Stimulated activated naive CD4-positive, alpha-beta T cell treated with Interleukin-2 at 50 U/mL for 16 hours (primary cell): ENCODE data around the gene CSNK2A3.

Experiments
- DNase-seq: peaks from one replicate; lab custom pipeline; 2025; lab: John Stamatoyannopoulos, UW

CSNK2A3 gene

DNA sequence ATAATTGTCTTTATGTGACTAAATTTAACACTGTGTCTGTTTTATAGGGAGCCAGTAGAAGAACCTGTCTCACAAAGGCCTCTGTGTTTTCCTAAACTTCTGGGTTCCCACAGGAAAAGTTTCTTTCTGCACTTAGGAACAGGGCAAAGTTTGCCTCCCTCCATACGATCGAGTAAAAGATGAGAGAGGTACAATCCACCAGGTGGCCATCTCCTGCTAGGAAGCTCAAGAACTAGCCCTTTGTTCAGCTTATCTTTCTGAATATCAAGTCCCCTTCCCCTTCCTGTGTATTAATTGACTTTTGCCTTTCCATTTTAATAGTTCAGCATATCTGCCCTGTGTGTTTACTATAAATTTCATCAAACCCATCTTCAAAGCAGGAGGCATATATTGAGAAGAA, 18.0 kb downstream of the CSNK2A3 start:
- no peak for DNase-seq

DNA sequence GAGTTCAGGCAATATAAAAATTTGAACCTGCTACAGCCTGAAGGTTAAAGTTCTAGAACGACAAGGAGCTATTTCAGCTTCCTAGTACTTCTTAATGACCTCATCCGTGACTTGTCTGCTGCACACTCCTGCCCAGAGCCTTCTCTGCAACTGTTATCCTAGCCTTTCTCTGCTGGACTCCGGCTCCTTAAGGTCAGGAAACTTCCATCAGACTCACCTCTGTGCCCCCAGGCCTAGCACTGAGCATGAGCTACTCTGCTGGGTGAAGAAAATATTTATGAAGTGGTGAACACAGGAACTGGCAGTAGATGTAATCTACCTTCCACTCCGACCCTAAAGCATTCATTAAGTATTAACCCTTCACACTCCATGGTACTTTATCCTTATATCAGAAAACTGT, 18.4 kb downstream of the CSNK2A3 start:
- DNase-seq = no peak

DNA sequence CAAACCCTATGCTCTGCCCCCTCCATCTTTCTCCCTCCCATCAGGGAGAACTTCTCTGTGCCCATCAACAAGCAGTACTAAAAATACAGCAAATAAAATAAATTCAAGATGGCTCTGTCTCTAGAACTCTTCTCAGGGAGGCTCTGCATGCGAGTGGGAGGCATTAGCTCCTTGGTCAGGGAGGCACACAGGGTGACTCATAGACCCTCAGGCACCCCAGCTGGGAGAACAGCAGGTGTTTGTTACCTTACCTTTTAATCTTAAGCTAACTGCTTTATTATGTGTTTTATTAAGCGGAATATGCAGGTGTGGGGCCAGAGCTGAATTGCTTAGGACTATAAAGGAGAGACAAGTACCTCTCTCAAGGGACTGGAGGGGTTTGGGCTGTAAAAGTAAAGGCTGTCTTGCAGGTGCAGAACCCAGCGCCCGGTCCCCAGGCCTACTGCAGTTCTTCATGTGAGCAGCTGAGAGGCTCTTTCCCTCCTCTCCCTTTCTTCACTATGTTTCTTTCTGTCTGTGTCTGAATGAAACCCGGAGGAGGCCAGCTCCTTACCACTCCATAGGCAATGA, 20.8 kb downstream of the CSNK2A3 start:
- DNase-seq = no peak

DNA sequence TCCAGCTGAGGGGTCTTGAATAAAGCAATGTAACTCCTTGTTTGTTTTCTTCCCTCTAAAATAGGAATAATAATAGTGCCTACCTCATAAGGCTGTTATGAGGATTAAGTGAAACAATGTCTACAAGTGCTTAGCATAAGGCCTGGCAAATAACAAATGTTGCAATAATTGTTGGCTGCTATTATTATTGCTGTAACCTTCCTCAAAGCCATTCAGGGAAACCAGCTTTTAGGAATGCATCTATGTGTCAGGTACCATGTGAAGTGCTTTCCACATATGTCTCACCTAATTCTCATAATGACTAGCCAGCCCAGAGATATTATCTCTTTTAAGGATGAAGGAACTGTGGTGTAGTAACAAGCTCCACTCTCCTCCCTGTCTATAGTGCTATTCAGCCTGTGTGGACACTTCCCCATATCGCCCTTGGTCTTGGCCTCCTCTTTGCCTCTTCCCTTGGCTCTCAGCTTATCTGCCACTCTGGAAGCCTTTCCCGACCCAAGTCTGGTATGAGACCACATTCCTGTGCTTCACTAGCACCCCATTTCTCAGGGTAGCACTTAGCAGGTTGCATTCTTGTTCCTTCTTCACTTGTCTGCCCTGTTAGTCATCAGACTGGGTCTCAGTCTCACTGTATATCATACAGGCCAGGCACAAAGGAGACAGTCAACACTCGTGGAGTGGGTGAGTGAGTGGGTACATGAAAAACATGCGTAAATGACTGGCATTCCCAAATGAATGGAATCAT, 23.8 kb downstream of the CSNK2A3 start:
- DNase-seq = no peak

DNA sequence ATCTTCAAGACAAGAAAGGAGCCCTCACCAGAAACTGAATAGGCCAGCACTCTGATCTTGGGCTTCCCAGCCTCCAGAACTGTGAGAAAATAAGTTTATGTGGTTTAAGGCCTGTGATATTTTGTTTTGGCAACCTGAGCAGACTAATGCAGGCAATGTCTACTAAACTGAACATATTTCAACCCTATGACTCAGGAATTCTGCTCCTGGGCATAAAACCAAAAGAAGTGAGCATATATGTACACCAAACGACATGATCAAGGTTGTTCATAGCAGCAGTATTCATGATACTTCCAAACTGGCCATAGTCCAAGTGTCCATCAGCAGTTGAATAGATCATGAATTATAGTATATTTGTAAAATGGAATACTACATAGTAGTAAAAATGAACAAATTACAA, 29.0 kb downstream of the CSNK2A3 start:
- no peak for DNase-seq

DNA sequence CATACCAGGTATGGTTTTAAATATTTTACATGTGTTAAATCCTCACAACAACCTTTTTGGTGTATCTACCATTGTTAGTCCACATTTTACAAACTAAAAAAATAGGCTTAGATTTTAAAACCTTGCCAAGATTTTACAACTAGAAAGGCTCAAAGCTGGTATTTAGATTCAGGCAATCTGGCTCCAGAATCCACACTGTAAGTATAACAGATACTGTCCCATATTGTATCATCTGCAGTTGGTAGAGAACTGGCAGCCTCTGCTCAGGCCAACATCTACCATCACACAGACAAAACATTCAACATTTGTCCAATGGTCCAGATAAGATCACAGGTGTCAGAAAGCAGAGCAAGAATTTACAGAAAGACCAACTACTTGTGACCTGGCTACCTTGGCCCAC, 30.9 kb downstream of the CSNK2A3 start:
- DNase-seq = no peak

GRCh38 chr11:11320825-11321224, 32.2 kb downstream of the CSNK2A3 start:
- no peak for DNase-seq

- no peak for DNase-seq
Observed at GRCh38 chr11:11318961-11319360, 34.1 kb downstream of the CSNK2A3 start.

DNA sequence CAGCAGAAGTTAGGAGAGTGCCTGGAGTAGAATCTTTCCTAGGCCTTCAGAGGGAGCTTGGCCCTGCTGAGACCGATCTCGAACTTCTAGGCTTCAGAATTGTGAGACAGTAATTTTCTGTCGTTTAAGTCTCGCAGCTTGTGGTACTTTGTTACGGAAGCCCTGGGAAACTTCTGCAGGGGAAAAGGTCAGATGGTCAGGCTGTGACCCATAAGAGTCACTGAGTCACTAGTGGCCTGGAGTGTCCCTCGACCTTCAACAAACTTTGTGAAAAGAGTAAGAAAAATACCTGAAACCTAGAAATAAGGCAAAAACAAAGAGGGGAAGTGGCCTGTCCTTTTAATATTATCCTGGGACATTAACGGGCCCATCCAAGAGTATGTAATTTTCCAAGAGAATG, 34.6 kb downstream of the CSNK2A3 start:
- DNase-seq = no peak

DNA sequence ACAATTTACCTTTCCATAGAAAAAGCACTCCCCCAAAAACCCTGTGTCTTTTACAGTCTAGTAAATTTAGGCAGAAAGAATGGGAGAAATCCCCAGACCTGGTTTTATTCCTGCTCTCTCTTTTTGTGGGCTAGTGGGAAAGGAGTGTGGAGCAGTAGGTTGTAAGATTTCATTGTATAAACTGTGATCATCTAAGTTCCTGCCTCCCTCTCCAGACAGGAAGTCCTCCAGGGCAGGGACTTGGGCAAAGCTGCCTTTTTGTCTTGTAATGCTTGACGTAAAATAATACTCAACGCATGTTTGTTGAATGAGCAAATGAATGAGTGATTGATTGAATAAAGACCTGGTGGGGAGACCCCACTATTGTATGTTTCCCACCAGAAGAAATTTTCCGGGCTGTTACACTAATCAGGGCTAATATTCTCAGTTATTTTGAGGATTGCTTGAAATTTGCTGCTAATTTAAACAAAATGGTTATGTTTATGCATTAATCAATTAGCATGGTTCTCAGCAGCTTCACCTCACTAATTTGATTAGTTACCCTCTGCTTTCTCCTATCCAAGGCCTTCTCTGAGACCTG, 36.3 kb downstream of the CSNK2A3 start:
- DNase-seq = no peak

GRCh38 chr11:11313902-11314692, 39.0 kb downstream of the CSNK2A3 start:
- no peak for DNase-seq

DNA sequence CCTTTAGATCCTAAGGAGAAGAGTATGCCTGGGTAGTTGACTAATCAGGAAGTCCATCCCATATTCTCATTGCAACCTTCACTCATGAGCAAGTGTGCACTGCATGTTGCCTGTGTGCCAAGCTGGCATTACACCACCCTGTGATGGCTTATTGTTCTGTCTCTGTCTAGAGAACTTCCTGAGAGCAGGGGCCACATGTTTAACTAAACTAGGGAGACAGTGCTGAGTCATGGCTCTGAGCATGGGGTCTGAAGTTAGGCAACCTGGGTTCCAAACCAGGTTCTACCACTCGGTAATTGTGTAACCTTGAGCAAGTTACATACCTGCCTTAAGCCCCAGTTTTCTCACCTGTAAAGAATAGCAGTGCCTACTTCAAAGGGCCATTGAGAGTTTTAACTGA, 39.6 kb downstream of the CSNK2A3 start:
- DNase-seq = no peak

DNA sequence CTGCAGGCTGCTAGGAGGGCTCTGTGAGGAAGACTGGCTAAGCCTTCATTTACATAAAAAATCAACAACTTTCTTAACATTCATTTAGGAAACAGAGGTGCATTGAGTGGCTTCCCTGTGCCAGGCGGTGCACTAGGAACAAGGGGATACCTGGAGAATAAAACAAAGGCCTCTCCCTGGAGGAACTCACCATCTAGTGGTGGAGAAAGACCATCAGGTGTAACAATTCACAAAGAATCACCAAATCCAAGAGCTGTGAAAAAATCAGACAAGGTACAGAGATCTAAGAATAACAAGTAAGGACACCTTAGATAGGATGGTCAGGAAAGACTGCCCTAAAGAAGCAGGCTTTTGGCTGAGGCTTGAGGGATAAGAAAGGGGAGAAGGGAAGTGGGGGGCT, 40.3 kb downstream of the CSNK2A3 start:
- no peak for DNase-seq

GRCh38 chr11:11311169-11311568, 41.9 kb downstream of the CSNK2A3 start:
- no peak for DNase-seq

DNA sequence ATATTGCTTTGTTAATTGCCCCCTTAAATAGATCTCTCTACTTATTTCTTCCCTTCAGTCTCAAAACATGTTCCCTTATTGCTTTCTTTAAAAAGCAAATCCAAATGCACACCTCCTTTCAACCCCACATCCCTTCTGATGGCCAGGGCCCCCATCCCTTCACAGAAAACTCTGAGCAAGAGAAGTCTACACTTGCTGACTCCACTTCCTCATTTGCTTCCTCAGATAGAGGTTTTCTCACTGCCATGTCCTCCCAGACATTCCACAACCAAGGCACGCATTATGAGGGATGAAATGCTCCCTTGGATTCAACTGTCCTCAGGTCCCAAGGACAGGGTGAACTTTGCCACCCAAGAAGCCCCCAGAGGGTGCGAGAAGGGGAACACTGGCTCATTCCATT, 43.1 kb downstream of the CSNK2A3 start:
- DNase-seq = no peak

DNA sequence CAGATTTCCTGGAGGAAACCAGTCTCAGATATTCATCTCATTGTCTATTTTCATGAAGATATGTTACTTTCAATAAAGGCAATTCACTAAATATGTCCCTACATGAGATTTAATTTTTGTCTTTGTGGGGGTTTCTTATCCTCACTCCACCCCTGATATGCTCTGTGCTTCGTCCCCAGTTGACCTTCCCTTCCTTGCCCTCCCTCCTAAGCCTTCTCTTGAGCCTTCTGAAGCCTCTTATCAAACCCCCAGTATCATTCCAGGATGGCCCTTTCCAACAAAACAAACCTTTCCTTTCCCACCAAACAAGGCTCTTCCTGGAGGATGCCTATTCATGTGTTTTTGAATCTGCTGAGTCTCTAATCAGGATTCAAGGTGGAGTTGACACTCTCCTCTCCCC, 44.8 kb downstream of the CSNK2A3 start:
- no peak for DNase-seq

- no peak for DNase-seq
Observed at GRCh38 chr11:11306855-11307254, 46.2 kb downstream of the CSNK2A3 start.

DNA sequence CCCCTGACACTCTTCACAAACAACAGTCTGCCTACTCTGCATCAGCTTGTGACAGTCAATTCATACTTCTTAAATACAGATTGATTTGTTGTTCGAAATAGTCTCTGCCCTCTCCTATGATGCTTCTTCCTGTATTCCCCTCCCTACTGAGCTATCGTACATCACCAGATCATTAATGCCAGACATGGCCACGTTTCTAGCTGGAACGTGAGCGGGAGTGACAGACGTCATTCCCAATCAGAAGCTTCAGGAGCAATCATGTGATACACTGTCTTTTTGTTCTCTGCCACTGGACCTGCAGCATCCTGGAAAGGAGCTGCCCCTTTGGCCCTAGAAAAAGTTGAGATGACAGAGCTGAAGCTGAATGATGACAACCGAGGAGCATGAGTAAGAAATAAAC, 48.5 kb downstream of the CSNK2A3 start:
- DNase-seq = no peak

DNA sequence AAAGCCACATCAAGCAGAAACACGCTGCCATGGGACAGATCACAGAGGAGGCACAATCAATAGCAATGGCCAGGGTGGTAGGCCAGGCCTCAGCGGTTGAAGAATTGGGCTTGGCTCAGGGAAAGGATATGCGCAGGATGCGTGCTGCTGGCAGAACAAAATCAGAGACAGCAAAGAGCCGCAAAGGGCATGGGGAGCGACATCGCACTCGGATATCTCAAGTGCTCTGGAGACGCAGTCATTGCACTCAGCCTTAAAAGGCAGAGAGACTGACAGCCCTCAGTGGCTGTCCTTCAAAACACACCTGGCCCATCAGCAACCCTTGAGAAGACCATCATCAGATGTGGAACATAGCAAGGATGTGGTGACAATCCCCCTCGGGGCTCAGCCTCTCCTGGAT, 50.5 kb downstream of the CSNK2A3 start:
- DNase-seq = no peak
